MM.1S (cell line): ENCODE results near the gene C12orf75.
"Not testable (repeated sequence)": the region's sequence is repeated elsewhere in the genome, so short reads cannot be mapped to it uniquely, and the experiment has no call there.

Source experiments
- EZH2 ChIP-seq: fragments of 300-600 bp; sonication (generic); optimal IDR thresholded peaks from 2 replicates; pipeline ENCODE3; 2017; ENCODE audit warnings: low read depth, mild to moderate bottlenecking, antibody characterized with exemption, low read length, mixed read lengths
- EZH2phosphoT487 ChIP-seq: fragments of 300-600 bp; sonication (generic); IDR thresholded peaks from 2 replicates; pipeline ENCODE4 v1.6.1; 2018; ENCODE audit warnings: antibody characterized with exemption, low read length
- TF ChIP-seq, protein P1 (sequence below): fragments of 300-600 bp; sonication (generic); IDR thresholded peaks from 2 replicates; pipeline ENCODE4 v1.5.1; 2016; ENCODE audit warnings: antibody characterized with exemption, low read length, mixed read lengths

DNA sequence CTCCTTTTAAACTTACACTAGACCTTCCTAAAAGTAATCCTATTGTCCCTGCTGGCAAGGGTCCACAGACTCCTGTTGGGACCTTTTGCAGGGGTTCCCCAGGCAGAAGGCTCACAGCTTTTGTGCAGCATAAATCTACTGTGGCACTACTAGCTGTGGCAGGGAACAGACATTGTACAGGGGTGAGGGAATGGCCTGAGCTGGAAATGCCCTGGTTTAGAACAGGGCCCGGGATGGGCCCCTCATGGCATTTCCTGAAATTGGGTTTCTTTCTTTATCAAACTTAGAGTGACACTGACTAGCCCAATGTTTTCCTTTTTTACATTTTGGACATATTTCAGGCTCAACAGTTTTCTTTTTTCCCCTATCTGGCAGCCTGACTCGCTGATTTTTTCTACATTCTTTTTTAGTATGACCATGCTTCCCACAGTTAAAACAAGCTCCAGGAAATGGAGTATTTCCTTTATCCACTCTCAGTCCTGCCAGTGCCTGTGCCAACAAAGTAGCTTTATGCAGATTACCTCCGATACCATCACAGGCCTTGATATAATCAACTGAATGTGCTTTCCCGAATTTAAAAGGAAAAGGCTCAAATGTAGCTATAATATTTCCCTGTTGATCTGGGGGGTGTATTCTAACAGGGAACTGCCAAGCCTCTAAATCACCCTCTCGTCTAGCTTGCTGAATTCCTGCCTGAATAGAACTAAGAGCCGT is 22.7 kb upstream of the C12orf75 start:
- TF ChIP-seq, protein P1, sequence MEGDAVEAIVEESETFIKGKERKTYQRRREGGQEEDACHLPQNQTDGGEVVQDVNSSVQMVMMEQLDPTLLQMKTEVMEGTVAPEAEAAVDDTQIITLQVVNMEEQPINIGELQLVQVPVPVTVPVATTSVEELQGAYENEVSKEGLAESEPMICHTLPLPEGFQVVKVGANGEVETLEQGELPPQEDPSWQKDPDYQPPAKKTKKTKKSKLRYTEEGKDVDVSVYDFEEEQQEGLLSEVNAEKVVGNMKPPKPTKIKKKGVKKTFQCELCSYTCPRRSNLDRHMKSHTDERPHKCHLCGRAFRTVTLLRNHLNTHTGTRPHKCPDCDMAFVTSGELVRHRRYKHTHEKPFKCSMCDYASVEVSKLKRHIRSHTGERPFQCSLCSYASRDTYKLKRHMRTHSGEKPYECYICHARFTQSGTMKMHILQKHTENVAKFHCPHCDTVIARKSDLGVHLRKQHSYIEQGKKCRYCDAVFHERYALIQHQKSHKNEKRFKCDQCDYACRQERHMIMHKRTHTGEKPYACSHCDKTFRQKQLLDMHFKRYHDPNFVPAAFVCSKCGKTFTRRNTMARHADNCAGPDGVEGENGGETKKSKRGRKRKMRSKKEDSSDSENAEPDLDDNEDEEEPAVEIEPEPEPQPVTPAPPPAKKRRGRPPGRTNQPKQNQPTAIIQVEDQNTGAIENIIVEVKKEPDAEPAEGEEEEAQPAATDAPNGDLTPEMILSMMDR = not testable (repeated sequence)
- TF ChIP-seq EZH2, EZH2phosphoT487: not testable (repeated sequence)
